K562 (cell line): ENCODE measurements around the gene TADA1. TPM values are rescaled to one million over a fixed set of nuclear protein-coding genes. Genes with fewer than 3 reads are reported as not detected.

Experiments used
- NCOR1 ChIP-seq: fragments of 450-650 bp; IDR thresholded peaks from 2 replicates; pipeline ENCODE4 v1.6.1; 2016; ENCODE audit warnings: mild to moderate bottlenecking, moderate library complexity
- NR2F6 ChIP-seq: fragments of 450-650 bp; formaldehyde crosslinking; IDR thresholded peaks from 2 replicates; pipeline ENCODE4 v1.4.0; 2020; ENCODE audit warnings: mild to moderate bottlenecking
- YBX1 ChIP-seq: fragments of 450-650 bp; IDR thresholded peaks from 2 replicates; pipeline ENCODE4 v1.7.1; 2016; ENCODE audit warnings: mild to moderate bottlenecking
- ZNF707 ChIP-seq: fragments of 250-450 bp; sonication (Bioruptor Pico); conservative IDR thresholded peaks from 2 replicates; pipeline ENCODE4 v1.8.0; 2022; ENCODE audit warnings: inconsistent platforms, mild to moderate bottlenecking, moderate library complexity
- polyA plus RNA-seq, 8 experiments: library from polyadenylated mRNA; depleted of rRNA in 4 of 8; stranded (reverse) in 5 of 8; unstranded in 3 of 8; fragments of >200 nt; fragmentation: Nextera tagmentation in 2 of 8; fragmentation: Illumina TruSeq in 1 of 8; extraction: Ambion mirVana in 2 of 8; extraction: Trizol in 1 of 8; gene quantifications; 2 replicates each; pipeline versions ENCODE4 v1.2.1 to v1.2.3, GENCODE V29; 2011 to 2014; ENCODE audit warnings: inconsistent platforms in 1 of 8, missing spikeins in 1 of 8
- total RNA-seq, 7 experiments: library from RNA; depleted of rRNA in 6 of 7; stranded (reverse); fragments of >200 nt in 6 of 7; fragmentation: Illumina TruSeq in 2 of 7; extraction: Trizol in 2 of 7; gene quantifications; 2 replicates each; pipeline versions ENCODE4 v1.2.1 to v1.2.3, GENCODE V29; 2011 to 2021; ENCODE audit warnings: low replicate concordance in 1 of 7
- TF ChIP-seq, protein P1 (sequence below): fragments of 200-800 bp; sonication (Bioruptor generic); IDR thresholded peaks from 2 replicates; pipeline ENCODE4 v1.6.1; 2017; ENCODE audit warnings: missing genetic modification characterization, missing compliant biosample characterization
- TF ChIP-seq, protein P2 (sequence below): sonication (generic); formaldehyde crosslinking; IDR thresholded peaks from 2 replicates; pipeline ENCODE4 v1.8.1; 2022; ENCODE audit warnings: missing genetic modification reagents
- TF ChIP-seq, protein P3 (sequence below): fragments of 250-450 bp; sonication (Bioruptor Pico); IDR thresholded peaks from 2 replicates; pipeline ENCODE4 v1.4.0; 2020
- TF ChIP-seq, protein P4 (sequence below): sonication (generic); formaldehyde crosslinking; IDR thresholded peaks from 2 replicates; pipeline ENCODE4 v1.5.0; 2020; ENCODE audit warnings: missing genetic modification reagents
- TF ChIP-seq, protein P5 (sequence below), 3 experiments: IDR thresholded peaks in 2 of 3; conservative IDR thresholded peaks in 1 of 3; 2 replicates each; pipeline ENCODE4 v1.5.1; 2011 to 2012; ENCODE audit warnings: low read length in 3 of 3, mild to moderate bottlenecking in 3 of 3, control low read depth in 2 of 3, improper control_type of control experiment in 1 of 3, inconsistent platforms in 1 of 3, low read depth in 1 of 3, mixed read lengths in 1 of 3, moderate library complexity in 1 of 3; ENCODE audit not compliant: insufficient read depth in 2 of 3
- TF ChIP-seq, protein P6 (sequence below): fragments of 200-800 bp; sonication (Bioruptor generic); IDR thresholded peaks from 2 replicates; pipeline ENCODE4 v1.6.1; 2017; ENCODE audit warnings: missing genetic modification characterization, missing compliant biosample characterization

TADA1 gene
- total and polyA plus RNA-seq, 9 of the 15 experiments (the other 6 are each of a cell fraction or from before 2014, with no cell fraction given) = 15.9 to 76.5 (median 28.7) TPM

DNA sequence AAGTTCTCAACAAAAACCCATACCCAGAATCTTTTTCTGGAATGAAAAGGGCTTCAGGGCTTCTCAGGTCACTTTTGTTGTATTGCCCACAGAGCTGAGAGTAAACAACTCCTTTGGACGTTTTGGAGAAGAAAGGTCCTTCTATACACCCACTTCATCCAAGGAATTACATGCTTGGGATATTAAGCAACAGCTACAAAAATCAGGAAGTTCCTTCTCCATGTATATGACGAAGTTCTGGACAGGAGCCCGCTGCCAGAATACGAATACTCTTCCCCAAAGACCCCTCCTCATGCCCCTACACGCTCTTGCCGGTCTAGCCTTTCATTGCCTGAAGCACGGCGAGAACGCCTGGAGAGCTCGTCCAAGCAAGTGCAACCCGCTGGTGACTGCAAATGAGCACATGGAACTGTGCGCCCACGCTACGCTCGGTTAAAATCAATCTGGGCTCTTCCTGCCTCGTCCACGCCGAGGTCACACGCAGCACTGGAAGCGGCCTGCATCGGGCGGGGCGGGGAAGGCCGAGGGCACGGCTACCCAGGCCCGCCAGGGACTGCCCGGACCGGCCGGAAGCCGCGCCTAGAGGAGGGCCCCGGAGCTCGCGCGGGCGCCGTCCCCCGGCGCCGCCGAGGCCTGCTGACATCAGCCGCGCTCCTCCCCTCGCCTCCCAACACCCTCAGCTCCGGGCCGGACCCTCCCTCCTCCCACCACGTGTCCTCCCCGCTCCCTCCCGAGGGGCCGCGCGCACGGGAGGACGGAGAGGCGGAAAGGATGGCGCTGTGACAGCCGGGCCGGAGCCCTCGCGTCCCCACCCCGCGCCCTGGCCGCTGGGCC, 37.1 kb downstream of the TADA1 start, which contains the start of gene POGK (continued):
- TF ChIP-seq, protein P1, sequence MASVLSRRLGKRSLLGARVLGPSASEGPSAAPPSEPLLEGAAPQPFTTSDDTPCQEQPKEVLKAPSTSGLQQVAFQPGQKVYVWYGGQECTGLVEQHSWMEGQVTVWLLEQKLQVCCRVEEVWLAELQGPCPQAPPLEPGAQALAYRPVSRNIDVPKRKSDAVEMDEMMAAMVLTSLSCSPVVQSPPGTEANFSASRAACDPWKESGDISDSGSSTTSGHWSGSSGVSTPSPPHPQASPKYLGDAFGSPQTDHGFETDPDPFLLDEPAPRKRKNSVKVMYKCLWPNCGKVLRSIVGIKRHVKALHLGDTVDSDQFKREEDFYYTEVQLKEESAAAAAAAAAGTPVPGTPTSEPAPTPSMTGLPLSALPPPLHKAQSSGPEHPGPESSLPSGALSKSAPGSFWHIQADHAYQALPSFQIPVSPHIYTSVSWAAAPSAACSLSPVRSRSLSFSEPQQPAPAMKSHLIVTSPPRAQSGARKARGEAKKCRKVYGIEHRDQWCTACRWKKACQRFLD (CRISPR knock-in tag) = peak; percentile 88
- TF ChIP-seq, protein P2, sequence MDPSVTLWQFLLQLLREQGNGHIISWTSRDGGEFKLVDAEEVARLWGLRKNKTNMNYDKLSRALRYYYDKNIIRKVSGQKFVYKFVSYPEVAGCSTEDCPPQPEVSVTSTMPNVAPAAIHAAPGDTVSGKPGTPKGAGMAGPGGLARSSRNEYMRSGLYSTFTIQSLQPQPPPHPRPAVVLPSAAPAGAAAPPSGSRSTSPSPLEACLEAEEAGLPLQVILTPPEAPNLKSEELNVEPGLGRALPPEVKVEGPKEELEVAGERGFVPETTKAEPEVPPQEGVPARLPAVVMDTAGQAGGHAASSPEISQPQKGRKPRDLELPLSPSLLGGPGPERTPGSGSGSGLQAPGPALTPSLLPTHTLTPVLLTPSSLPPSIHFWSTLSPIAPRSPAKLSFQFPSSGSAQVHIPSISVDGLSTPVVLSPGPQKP (CRISPR knock-in tag) = no peak
- TF ChIP-seq NR2F6 (CRISPR knock-in tag) (0 out of 2 replicates have a peak, but pooled peaks have one; percentile 5), YBX1 (no peak), NCOR1 (0 out of 2 replicates have a peak, but pooled peaks have one; percentile 7), ZNF707 (no peak)
- TF ChIP-seq, protein P3, sequence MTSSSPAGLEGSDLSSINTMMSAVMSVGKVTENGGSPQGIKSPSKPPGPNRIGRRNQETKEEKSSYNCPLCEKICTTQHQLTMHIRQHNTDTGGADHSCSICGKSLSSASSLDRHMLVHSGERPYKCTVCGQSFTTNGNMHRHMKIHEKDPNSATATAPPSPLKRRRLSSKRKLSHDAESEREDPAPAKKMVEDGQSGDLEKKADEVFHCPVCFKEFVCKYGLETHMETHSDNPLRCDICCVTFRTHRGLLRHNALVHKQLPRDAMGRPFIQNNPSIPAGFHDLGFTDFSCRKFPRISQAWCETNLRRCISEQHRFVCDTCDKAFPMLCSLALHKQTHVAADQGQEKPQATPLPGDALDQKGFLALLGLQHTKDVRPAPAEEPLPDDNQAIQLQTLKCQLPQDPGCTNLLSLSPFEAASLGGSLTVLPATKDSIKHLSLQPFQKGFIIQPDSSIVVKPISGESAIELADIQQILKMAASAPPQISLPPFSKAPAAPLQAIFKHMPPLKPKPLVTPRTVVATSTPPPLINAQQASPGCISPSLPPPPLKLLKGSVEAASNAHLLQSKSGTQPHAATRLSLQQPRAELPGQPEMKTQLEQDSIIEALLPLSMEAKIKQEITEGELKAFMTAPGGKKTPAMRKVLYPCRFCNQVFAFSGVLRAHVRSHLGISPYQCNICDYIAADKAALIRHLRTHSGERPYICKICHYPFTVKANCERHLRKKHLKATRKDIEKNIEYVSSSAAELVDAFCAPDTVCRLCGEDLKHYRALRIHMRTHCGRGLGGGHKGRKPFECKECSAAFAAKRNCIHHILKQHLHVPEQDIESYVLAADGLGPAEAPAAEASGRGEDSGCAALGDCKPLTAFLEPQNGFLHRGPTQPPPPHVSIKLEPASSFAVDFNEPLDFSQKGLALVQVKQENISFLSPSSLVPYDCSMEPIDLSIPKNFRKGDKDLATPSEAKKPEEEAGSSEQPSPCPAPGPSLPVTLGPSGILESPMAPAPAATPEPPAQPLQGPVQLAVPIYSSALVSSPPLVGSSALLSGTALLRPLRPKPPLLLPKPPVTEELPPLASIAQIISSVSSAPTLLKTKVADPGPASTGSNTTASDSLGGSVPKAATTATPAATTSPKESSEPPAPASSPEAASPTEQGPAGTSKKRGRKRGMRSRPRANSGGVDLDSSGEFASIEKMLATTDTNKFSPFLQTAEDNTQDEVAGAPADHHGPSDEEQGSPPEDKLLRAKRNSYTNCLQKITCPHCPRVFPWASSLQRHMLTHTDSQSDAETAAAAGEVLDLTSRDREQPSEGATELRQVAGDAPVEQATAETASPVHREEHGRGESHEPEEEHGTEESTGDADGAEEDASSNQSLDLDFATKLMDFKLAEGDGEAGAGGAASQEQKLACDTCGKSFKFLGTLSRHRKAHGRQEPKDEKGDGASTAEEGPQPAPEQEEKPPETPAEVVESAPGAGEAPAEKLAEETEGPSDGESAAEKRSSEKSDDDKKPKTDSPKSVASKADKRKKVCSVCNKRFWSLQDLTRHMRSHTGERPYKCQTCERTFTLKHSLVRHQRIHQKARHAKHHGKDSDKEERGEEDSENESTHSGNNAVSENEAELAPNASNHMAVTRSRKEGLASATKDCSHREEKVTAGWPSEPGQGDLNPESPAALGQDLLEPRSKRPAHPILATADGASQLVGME (CRISPR knock-in tag) = 0 out of 2 replicates have a peak, but pooled peaks have one; percentile 38
- TF ChIP-seq, protein P4, sequence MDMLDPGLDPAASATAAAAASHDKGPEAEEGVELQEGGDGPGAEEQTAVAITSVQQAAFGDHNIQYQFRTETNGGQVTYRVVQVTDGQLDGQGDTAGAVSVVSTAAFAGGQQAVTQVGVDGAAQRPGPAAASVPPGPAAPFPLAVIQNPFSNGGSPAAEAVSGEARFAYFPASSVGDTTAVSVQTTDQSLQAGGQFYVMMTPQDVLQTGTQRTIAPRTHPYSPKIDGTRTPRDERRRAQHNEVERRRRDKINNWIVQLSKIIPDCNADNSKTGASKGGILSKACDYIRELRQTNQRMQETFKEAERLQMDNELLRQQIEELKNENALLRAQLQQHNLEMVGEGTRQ (CRISPR knock-in tag) = peak; percentile 91
- TF ChIP-seq, protein P5, sequence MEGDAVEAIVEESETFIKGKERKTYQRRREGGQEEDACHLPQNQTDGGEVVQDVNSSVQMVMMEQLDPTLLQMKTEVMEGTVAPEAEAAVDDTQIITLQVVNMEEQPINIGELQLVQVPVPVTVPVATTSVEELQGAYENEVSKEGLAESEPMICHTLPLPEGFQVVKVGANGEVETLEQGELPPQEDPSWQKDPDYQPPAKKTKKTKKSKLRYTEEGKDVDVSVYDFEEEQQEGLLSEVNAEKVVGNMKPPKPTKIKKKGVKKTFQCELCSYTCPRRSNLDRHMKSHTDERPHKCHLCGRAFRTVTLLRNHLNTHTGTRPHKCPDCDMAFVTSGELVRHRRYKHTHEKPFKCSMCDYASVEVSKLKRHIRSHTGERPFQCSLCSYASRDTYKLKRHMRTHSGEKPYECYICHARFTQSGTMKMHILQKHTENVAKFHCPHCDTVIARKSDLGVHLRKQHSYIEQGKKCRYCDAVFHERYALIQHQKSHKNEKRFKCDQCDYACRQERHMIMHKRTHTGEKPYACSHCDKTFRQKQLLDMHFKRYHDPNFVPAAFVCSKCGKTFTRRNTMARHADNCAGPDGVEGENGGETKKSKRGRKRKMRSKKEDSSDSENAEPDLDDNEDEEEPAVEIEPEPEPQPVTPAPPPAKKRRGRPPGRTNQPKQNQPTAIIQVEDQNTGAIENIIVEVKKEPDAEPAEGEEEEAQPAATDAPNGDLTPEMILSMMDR (IDR thresholded peaks at IDR 0.05 in 2 of 3, conservative IDR thresholded peaks at IDR 0.05 in 1 of 3; ENCODE audit: insufficient read depth in 2 of 3, low read depth in 1 of 3, low read length in 3 of 3) = peak in 2 of 3 experiments; percentile 8 to 10; a peak in 2 of 6 replicates
- TF ChIP-seq, protein P6, sequence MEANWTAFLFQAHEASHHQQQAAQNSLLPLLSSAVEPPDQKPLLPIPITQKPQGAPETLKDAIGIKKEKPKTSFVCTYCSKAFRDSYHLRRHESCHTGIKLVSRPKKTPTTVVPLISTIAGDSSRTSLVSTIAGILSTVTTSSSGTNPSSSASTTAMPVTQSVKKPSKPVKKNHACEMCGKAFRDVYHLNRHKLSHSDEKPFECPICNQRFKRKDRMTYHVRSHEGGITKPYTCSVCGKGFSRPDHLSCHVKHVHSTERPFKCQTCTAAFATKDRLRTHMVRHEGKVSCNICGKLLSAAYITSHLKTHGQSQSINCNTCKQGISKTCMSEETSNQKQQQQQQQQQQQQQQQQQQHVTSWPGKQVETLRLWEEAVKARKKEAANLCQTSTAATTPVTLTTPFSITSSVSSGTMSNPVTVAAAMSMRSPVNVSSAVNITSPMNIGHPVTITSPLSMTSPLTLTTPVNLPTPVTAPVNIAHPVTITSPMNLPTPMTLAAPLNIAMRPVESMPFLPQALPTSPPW = peak; percentile 89; the same call in 1 of the 2 replicates
